OCI-LY3 (cell line): Measurements from ENCODE around the gene GALNT1.

Source experiments
- H2AFZ ChIP-seq: fragments of 200-600, 300-600 bp; shearing (Covaris generic); 2 replicates; pipeline ENCODE4 v1.6.0; 2014; ENCODE audit warnings: antibody characterized with exemption, low read depth, low read length
- H3K27ac ChIP-seq: fragments of 200-600, 300-600 bp; sonication (generic); 2 replicates; pipeline ENCODE4 v1.5.1; 2014; ENCODE audit warnings: mild to moderate bottlenecking, low read length, moderate library complexity, mixed read lengths
- H3K27me3 ChIP-seq: fragments of 200-600, 300-600 bp; sonication (generic); 2 replicates; pipeline ENCODE4 v1.6.1; 2014; ENCODE audit warnings: low read depth, low read length, mixed read lengths
- H3K36me3 ChIP-seq: fragments of 200-600, 300-600 bp; sonication (generic); replicated peaks from 2 replicates; pipeline ENCODE3; 2014; ENCODE audit warnings: low read depth, low read length, mixed read lengths
- H3K4me1 ChIP-seq: fragments of 300-600, 200-600 bp; sonication (generic); 2 replicates; pipeline ENCODE4 v1.6.1; 2014; ENCODE audit warnings: low read length, mixed read lengths
- H3K4me2 ChIP-seq: fragments of 200-600, 300-600 bp; sonication (generic); 2 replicates; pipeline ENCODE4 v1.6.1; 2014; ENCODE audit warnings: low read length, mixed read lengths
- H3K4me3 ChIP-seq: fragments of 300-600, 200-600 bp; sonication (generic); 2 replicates; pipeline ENCODE4 v1.5.1; 2014; ENCODE audit warnings: antibody characterized with exemption, mild to moderate bottlenecking, low read length, moderate library complexity
- H3K79me2 ChIP-seq: fragments of 300-600, 200-600 bp; shearing (Covaris generic); 2 replicates; pipeline ENCODE4 v1.6.1; 2014; ENCODE audit warnings: mild to moderate bottlenecking, low read length, mixed read lengths
- H3K9ac ChIP-seq: fragments of 300-600, 200-600 bp; shearing (Covaris generic); 2 replicates; pipeline ENCODE4 v1.6.0; 2014; ENCODE audit warnings: mild to moderate bottlenecking, low read length, moderate library complexity
- H3K9me3 ChIP-seq: fragments of 200-600, 300-600 bp; shearing (Covaris generic); 2 replicates; pipeline ENCODE4 v1.6.1; 2014; ENCODE audit warnings: low read length, mixed read lengths; ENCODE audit not compliant: insufficient read depth
- H4K20me1 ChIP-seq: fragments of 200-600, 300-600 bp; sonication (generic); 2 replicates; pipeline ENCODE4 v1.6.1; 2016; ENCODE audit warnings: low read length, mixed read lengths; ENCODE audit not compliant: insufficient read depth
- CTCF ChIP-seq: fragments of 200-600, 300-600 bp; sonication (generic); IDR thresholded peaks from 2 replicates; pipeline ENCODE4 v1.5.1; 2014; ENCODE audit warnings: antibody characterized with exemption, low read length, low read depth
- EZH2phosphoT487 ChIP-seq: fragments of 200-600 bp; shearing (Covaris generic); IDR thresholded peaks from 2 replicates; pipeline ENCODE4 v1.6.1; 2018; ENCODE audit warnings: antibody characterized with exemption, mixed run types, low read depth

GALNT1 gene

GRCh38 chr18:35582899-35583558 is 1.5 kb downstream of the GALNT1 start:
- H3K27me3 ChIP-seq: peaks cover 20% of the 10 kb centered on the region
- peaks cover 17% of the 10 kb centered on the region for H3K4me1 ChIP-seq
- 0 out of 2 replicates have a peak, but pooled peaks cover 6% of the 10 kb centered on the region for H3K9me3 ChIP-seq
- peaks cover 27% of the 10 kb centered on the region for H3K36me3 ChIP-seq
- no peak overlapping the region for H3K9ac ChIP-seq
- H4K20me1 ChIP-seq: no peaks in the 10 kb centered on the region; the same call in 1 of the 2 replicates
- H3K27ac ChIP-seq: no peak overlapping the region
- TF ChIP-seq EZH2phosphoT487 (no peak), CTCF (no peak)
- H3K79me2 ChIP-seq: peaks cover 62% of the 10 kb centered on the region
- H3K4me3 ChIP-seq: peak overlapping the region; percentile 98
- peak overlapping the region; percentile 96 for H3K4me2 ChIP-seq
- no peak overlapping the region for H2AFZ ChIP-seq

GRCh38 chr18:35584735-35585134 is 3.2 kb downstream of the GALNT1 start:
- Histone ChIP-seq H3K27me3 (peaks cover 5% of the 10 kb centered on the region), H3K27ac (no peak overlapping the region), H3K9me3 (0 out of 2 replicates have a peak, but pooled peaks cover 12% of the 10 kb centered on the region), H3K9ac (no peak overlapping the region), H2AFZ (no peak overlapping the region), H3K4me1 (peaks cover 25% of the 10 kb centered on the region), H3K4me3 (no peak overlapping the region), H3K36me3 (peaks cover 27% of the 10 kb centered on the region), H3K79me2 (peaks cover 79% of the 10 kb centered on the region), H4K20me1 (peaks cover 5% of the 10 kb centered on the region; the same call in 1 of the 2 replicates), H3K4me2 (no peak overlapping the region)
- TF ChIP-seq EZH2phosphoT487 (no peak), CTCF (no peak)

GRCh38 chr18:35585608-35586007 is 4.1 kb downstream of the GALNT1 start:
- TF ChIP-seq CTCF (no peak), EZH2phosphoT487 (no peak)
- H2AFZ ChIP-seq: no peak overlapping the region
- no peaks in the 10 kb centered on the region for H3K27me3 ChIP-seq
- no peak overlapping the region for H3K27ac ChIP-seq
- peaks cover 23% of the 10 kb centered on the region for H3K4me1 ChIP-seq
- no peak overlapping the region for H3K4me3 ChIP-seq
- peaks cover 87% of the 10 kb centered on the region for H3K79me2 ChIP-seq
- 0 out of 2 replicates have a peak, but pooled peaks cover 12% of the 10 kb centered on the region for H3K9me3 ChIP-seq
- no peak overlapping the region for H3K4me2 ChIP-seq
- peaks cover 27% of the 10 kb centered on the region for H3K36me3 ChIP-seq
- H4K20me1 ChIP-seq: peaks cover 5% of the 10 kb centered on the region; the same call in 1 of the 2 replicates
- H3K9ac ChIP-seq: no peak overlapping the region

GRCh38 chr18:35588122-35588521 is 6.6 kb downstream of the GALNT1 start:
- no peak overlapping the region for H3K4me3 ChIP-seq
- H3K9me3 ChIP-seq: 0 out of 2 replicates have a peak, but pooled peaks cover 12% of the 10 kb centered on the region
- no peaks in the 10 kb centered on the region for H3K27me3 ChIP-seq
- no peak overlapping the region for H3K27ac ChIP-seq
- TF ChIP-seq EZH2phosphoT487 (no peak), CTCF (no peak)
- no peak overlapping the region for H2AFZ ChIP-seq
- no peak overlapping the region for H3K9ac ChIP-seq
- peaks cover 38% of the 10 kb centered on the region for H3K4me1 ChIP-seq
- H4K20me1 ChIP-seq: peaks cover 15% of the 10 kb centered on the region
- H3K79me2 ChIP-seq: peaks cover 95% of the 10 kb centered on the region
- no peak overlapping the region for H3K4me2 ChIP-seq
- H3K36me3 ChIP-seq: peaks cover 27% of the 10 kb centered on the region
